Fibroblast of skin of right biceps (primary cell): ENCODE data around the gene MACIR.
"Not testable (repeated sequence)": the region's sequence is repeated elsewhere in the genome, so short reads cannot be mapped to it uniquely, and the experiment has no call there.

Experiments
- DNase-seq: peaks from one replicate; pipeline ENCODE4 v3.0.0-alpha.2; 2013

MACIR gene, protein sequence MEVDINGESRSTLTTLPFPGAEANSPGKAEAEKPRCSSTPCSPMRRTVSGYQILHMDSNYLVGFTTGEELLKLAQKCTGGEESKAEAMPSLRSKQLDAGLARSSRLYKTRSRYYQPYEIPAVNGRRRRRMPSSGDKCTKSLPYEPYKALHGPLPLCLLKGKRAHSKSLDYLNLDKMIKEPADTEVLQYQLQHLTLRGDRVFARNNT

DNA sequence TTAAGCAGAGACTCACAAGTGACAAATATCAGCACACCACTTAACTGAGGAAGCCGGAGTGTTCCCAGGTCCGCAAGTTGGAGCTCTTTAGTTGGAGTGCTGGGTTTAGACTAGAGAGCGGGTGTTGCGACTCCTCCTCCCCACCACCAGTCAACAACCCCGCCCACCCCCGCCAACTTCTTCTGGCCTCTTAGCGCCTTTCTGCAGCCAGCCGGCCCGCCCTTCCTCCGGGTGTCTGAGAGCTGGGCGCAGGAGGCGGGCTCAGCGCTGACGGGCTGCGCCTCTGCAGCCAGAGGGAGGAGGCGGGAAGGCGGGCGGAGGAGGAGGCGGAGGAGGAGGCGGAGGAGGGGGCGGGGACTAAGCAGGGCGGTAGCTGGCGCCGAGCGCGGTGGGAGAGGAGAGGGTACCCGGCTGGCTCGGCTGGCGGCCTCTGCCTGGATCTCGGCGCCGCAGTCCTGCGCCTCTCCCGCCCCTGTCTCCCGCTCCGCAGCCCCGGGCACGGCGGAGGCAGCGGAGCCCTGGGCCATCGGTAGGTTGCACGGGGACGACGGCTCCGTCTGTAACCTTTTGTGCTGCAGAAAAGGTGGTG is at the start of gene MACIR:
MACIR (plus strand) TSS at position 396 of the 589 bp plus-strand sequence. CDS start 17,157 bp downstream, outside the sequence.
- DNase-seq, result peak; percentile 98

DNA sequence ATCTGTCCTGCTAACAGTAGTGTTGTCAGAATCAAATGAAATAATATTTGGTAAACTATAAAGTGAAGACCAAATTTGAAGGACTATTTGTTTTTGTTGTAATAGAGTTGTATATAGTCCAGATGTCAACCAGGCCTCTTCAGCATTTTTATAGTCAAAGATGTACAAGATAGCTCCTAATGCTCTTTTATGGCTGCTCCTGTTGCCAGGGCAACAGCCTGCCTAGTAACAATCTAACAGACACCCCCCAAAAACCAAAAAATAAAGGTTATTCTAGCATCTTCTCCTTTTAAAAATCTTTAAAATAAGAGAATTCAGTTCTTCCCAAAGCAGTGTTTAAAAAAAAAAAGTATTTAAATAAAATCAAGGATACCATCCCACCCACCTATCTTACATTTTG is 49.5 kb upstream of the MACIR start:
- no peak for DNase-seq

DNA sequence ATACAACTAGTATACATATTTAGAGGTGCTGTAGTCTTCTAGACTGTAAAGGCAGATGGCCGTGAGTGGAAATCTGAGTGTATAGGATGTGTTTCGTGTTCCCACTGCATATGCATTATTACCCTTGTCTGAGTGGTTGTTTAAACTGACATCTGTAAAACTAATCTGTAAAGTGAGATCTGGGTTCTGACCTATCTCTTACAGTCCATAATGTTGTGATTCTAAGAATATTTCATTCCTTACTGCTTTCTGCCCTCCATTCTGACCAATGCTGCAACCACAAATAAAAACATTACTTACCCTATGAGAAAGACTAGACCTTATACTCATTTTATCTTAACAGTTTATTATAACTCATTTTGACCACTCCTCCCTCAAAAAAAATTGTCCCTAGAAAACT is 47.6 kb upstream of the MACIR start:
- no peak for DNase-seq

DNA sequence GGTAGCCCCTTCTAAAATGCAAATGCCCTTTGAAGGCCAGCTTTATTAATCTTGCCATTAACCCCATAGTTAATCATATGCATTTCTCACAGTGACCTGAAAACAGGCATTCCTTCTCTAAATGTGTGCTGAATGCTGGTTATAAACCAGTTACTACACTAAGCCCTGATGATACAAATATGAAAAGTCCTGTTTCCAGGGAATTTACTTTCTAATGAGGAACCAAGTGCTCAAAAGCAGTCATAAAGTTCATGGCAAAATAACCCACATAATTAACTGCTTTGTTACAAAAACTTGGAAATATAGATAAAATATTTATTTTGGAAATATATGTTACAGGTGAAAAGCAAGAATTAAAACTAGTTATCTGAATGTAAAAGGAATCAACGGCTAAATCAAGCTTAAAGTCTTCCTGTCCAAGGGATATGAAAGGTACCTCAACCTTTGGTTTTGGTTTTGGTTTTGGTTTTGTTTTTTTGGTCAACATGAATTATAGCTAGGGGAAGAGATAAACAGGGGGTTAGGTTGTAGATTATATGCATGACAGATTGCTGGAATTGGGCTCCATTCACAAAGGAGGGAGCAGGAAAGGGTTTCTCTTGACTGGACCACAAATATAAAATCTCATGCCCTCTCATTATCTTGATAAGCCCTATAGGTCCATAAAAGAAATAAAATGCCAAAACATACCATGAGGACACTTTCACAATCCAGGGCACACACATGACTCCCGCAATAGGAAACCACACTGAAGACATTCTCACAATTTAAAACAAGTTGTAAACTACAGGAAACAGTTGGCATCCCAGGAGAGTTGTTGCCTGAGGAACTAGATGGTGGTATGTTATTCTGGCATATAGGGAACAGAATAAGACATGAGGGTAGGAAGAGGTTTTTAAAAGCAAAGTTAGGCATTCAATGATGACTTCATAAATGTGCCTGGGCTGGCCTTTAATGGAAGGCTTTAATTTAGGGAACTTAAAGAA is 46.7 kb upstream of the MACIR start:
- no peak for DNase-seq

DNA sequence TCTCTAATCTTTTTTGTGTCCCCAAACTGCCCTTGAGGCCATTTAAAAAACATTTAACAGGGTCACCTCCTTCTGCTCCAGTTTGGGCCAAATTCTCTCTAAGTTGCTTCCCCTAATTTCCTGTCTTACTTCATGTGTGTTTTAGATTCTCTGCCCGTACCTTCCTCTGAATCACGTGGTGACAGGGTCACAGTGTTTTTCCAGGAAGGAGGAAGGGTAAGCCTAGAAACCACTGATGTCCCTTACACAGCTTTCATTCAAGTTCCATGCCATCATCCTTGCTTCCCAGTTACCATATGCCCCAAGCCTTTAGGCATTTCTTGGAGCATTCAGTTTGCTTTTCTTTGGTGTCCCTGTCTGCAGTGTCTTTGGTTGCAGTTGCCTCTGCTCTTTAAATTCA is 42.4 kb upstream of the MACIR start:
- DNase-seq, result no peak

DNA sequence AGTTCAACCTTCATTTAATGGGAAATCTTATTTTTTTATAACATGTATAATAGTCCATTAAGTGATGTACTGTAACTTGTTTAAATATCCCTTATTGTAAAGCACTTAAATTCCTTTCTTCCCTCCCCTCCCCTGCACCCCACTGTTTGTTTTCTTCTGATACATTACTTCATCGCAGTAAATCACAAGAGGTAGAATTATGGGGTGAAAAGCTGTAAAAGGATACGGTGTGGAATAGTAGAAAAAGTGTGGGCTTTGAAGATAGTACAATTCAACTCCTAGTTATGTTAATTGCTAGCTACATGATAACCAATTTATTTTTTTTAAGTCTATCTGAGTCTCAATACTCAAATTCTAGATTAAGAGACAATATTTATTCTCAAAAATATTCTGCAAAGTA is 41.9 kb upstream of the MACIR start:
- no peak for DNase-seq

DNA sequence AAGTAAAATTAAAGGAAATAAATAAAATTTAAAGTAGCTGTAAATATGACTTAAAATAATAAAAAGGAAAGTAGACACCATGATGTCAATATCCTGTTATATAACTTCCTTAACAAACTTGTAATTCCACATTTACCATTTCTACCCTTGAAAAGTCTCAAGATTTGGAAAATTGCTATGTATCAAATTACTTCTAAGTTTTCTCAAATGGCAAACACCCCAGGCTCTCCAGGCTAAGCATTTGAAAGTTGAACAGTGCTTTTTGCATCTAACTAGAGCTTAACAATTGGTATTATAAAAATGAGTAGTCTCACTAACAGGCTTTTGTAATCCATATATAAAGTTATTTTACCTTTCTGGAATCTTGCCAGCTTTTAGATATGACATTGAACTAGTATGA is 41.5 kb upstream of the MACIR start:
- no peak for DNase-seq

DNA sequence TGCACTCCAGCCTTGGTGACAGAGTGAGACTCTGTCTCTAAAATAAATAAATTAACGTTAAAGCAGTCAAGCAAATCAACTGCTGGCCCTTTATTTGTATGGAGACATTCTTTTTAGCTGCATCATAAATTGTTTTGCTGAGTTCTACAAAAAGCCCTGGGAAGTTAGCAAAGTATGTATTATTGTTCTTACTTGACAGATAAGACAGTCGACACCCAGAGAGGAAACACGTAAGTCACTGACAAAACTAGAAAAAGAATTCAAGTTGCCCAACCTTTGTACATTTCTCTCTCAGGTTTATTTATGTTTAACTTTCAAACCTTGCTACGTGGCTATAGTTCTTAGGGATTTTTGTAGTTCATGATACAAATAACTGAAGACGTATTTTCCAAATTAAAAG is 40.4 kb upstream of the MACIR start:
- peak; percentile 43 for DNase-seq

DNA sequence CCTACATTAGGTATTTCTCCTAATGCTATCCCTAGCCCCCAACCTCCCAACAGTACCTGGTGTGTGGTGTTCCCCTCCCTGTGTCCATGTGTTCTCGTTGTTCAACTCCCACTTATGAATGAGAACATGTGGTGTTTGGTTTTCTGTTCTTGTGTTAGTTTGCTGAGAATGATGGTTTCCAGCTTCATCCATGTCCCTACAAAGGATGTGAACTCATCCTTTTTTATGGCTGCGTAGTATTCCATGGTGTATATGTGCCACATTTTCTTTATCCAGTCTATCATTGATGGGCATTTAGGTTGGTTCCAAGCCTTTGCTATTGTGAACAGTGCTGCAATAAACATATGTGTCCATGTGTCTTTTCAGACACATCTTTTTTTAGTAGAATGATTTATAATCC is 39.5 kb upstream of the MACIR start:
- DNase-seq, result not testable (repeated sequence)

DNA sequence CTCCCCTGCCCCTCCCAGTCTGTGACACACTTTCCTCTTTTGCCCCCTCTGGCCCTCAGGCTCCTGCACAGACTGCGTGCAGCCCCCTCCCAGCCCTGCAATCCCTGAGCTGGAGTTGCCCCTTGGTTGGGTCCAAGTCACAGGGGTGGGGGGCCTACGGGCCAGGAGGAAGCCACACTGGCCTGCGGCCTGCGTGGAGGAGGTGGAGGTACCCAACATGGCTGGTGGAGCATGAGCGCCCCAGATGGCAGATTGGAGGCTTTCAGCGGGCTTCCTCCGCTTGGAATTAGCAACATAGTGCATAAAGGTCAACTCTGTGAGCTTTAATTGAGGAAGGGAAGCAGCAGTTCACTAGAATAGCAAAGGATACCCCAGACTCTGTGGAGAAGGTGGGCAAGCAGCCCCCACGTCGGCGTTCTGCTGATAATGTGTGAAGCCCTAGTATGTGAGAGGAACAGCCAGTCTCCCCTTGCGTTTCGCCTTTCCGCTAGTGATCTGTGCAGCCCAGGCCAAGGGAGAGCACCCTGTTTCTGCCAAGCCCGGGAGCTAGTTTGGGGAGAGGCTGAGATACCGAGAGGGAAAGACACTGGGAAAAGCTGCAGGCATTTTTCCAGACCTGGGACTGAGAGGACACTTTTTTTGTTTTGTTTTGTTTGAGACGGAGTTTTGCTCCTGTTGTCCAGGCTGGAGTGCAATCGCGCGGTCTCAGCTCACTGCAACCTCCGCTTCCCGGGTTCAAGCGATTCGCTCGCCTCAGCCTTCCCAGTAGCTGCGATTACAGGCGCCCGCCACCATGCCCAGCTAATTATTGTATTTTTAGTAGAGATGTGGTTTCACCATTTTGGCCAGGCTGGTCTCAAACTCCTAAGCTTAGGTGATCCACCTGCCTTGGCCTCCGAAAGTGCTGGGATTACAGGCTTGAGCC is 35.3 kb upstream of the MACIR start:
- DNase-seq, result no peak

DNA sequence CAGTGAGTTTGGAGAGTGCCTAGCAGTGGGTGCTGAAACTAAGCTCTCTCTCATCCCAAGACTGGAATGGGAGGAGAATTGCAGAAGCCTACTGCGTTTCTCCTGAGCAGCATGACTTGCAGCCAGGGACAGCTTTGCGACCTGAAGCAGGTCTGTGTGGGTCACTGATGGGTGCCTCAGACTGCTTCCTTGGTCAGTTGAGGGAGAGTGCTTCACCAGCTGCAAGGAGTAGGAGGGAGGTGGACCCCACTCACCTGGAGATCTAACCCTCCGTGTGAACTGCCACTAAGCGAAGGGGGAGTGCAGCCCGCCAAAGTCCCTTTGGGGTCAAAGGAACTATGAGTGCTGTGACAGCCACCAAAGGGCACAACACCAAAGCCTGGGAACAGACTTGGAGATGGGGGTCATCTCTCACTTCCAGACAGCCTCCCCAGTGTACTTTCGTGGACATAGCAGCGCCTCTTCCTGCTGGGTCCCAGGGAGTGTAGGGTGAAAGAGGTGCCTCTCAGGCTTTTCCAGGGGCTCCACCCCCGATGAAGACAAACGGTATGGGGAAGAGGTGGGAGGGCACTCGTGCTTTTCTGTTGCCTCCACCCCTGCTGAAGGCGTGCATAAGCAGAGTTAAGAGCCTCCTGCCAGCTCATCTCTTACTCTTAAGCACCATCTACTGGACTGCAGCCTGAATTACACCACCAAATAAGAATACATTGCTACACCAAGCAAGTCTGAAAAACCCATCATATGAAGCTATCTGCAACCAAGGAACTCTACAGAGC is 34.3 kb upstream of the MACIR start:
- peak; percentile 76 for DNase-seq

DNA sequence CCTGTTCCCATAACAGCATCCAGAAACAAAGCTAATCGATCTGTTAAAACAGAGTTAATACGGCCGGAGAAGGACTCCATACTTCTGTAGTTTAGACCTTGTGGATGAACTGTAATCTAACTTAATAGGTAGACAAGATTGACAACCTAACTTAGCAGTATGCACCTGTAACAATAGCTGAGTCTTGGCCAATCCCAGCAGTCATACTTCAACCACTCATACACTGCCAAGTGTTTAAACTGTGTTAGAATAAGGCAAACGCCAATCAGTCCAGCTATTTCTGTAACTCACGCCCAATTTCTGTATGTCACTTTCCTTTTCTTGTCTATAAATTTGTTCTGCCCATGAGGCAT is 33.7 kb upstream of the MACIR start:
- DNase-seq, result no peak

DNA sequence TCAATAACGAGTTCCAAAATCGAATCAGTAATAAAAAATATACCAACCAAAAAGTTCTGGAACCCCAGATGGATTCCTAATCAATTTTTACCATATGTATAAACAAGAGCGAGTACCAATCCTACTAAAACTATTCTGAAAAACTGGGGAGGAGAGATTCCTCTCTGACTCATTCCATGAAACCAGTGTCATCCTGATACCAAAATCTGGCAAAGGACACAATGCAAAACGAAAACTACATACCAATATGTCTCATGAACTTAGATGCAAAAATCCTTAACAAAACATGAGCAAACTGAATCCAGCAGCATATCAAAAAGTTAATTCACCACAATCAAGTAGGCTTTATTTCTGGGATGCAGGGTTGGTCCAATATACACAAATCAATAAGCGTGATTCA is 30.5 kb upstream of the MACIR start:
- peak; percentile 42 for DNase-seq

DNA sequence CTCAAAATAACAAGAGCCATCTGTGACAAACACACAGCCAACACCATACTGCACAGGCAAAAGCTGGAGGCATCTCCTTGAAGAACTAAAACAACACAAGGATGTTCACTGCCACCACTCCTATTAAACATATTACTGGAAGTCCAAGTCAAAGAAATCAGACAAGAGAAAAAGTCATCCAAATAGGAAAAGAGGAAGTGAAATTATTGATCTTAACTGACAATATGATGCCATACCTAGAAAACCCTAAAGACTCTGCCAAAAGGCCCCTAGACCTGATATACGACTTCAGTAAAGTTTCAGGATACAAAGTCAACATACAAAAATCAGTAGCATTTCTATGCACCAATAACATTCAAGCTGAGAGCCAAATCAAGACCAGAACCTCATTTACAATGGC is 30.0 kb upstream of the MACIR start:
- no peak for DNase-seq

DNA sequence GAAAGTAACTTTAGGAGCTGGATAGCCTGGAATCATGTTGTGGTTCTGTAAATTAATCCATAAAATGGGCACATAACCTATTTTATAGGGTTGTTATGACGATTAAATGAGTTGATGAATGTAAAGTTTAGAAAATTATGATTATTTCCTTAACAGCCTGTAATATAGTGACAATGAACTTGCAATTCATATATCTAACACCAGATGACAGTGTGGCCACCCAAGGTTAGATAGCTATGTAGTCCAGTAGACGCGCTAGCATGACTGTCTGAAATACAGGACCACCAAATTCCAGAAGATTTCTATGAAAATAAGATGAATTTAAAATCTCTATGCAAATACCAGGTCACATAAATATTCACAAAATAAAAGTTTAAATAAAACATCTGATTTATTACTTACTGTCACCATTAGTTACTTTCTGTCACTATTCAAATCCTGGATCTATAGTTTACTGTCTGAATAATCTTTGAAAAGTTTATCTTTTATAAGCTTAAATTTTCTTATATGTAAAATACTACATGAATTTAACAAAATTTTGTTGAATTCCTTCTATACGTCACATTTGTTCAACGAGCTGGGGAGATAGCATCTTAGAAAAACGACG is 26.1 kb upstream of the MACIR start:
- peak; percentile 49 for DNase-seq

DNA sequence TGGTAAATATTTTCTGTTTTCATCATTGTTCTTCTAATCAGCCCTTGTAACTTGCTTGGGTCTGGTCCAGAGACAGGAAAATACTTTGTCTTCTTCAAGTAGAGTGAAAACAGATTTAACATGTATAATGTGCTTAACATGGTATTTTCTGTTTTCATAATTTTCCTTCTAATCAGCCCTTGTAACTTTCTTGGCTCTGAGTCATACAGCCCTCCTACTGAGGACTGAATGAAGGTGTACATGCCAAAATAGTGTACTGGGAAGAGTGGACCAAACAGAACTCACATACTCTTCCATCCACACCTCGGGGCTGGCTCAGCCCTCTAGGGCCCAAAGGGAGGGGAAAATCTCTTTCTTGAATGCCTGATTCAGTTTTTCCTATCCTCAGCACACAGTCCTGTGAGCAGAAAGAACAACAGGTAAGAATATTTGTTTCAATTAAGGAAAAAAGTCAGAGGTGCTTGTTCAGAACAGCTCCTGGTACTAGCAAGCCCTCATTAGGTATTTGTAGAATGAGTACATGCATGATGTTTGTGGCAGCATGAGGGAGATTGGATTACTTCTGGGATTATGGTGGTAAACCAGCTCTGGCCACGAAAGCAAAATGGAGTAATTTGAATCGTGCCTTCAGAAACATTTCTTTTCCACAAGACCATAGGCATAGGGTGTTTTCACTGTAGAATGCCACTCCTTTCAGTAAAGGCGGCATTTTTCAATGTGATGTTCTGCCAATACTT is 24.2 kb upstream of the MACIR start:
- peak; percentile 51 for DNase-seq

DNA sequence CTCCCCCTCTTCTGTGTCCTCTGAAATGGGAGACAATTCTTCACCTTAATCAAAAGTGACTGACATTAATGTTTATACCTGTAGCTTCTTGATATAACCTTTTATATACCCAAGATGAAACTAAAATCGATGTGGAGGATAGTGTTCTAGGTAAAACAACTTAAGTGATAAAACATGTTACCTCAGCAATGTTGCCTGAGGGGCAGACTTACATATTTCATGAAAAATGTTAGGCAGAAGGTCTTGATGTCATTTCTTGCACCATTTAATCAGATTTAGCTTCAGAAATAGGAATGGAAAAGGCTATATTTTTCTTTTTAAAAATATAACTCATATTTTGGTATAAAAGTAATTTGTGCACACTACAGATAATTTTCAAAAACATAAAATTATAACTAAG is 22.7 kb upstream of the MACIR start:
- DNase-seq, result no peak

DNA sequence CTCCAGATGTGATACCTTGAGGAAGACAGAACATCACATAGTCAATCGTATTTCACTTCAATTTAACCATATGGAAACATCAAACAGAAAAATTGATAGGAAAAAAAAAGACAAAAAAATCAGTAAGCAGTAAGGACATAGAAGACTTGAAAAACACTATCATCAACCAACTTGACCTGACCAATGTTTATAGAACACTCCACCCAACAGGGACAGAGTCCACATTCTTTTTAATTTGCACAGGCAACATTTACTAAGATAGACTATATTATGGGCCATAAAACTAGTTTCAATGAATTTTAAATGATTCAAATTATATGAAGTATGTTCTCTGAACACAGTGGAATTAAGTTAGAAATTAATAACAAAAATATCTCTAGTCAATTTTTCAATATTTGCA is 20.8 kb upstream of the MACIR start:
- no peak for DNase-seq

DNA sequence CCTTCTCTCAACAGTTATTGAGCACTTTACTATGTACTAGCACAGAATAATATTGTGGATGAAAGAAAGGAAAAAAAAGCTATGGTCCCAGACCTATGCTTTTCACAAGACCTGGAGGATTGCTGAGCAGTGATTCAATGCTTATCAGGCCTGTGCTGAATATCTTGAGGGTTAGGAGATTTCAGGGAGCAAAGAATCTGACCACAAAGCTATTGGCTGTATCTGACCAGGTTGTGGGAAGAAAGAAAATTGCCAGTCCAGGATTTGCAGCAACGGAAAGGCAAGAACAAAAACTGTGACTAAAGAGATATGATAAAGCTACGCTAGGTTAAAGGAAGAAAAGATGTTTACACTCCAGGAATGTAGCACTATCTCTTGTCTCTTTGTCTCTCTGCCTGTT is 14.9 kb upstream of the MACIR start:
- peak; percentile 24 for DNase-seq

DNA sequence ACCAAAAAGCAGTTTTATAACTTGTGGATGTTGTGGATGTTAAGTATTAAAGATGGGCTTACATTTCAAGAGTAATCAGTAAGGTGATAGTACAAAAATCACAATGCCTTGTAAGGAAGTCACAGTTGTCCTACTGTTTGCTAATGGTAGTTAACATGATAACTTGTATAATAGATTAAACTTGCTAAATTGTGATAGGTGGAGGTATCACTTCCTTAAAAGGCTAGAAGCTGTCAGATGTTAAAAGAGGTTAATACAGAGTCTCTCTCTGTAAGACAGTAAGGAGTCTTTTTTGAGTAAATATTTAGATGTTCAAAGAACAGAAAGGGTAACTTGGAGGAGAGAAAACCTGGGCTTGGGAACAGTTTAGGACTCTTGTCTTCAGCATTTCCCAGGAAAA is 14.2 kb upstream of the MACIR start:
- no peak for DNase-seq

DNA sequence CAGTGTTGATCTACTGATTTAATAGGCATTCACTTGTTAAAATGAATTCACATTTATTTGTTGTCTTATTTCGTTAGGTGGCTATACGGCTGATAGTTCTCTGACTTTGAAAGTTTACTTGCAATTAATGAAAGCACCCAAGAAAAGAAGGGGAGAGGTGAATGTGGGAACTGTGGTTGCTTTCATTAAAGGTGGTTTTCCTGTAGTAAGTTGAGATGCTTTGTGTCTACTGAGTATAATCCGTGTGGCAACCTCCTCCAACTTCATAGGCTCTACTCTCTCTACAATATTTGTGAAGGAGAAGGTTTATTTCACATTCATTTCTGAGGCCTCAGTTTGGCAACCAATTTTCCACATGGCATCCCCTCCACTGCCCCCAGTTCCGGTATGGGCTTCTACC is 12.8 kb upstream of the MACIR start:
- no peak for DNase-seq
